Kasumi-1 (cell line): Measurements from ENCODE around the gene ZBTB42.

Experiments used
- DNase-seq, 2 experiments: peaks; one replicate each; lab custom pipeline; 2025; lab: John Stamatoyannopoulos, UW

ZBTB42 gene

DNA sequence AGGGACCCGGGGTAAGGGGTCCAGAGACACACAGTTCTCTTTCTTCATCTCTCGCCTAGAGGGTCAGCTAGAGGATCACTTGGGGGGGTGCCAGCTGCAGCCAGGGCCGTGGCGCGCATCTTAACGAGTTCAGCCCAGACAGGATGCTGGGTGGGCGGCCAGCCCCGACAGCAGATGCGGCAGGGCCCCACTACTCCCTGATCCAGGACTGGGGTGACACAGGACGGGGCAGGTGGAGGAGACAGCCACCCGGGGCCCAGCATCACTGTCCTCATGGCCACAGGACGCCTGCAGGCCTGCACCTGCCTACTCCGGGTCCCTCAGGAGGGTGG is 18.1 kb upstream of the ZBTB42 start:
- DNase-seq = no peak

DNA sequence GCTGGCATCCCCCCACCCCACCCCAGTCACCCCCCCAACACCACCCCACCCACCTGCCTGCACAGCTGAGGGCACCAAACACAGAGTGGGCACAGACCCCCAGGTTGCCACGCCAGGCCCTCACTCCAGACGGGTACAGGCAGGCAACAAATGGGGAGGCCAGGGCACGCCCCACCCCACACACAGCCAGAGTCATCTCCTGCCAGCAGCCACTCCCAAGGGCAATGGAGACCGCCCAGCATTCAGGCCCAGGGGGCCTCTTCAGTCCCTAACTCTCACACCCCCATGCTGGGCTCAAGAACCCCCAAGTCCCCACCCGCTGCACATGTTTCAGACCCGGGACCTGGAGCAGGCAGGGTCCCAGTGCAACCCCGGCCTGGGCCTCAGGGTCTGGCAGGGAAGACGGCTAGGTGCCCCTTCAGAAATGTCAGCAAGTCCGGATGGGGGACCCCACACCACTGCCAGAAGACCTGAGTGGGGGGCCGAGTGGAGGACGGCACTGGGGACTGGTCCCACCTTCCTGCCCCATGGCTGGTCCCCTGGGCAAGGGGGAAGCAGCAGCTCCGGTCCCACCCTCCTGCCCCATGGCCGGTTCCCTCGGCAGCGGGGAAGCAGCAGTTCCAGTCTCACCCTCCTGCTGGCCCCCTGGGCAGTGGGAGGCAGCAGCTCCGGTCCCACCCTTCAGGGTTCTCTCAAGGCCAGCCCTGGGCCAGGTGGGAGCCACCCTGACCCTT is 17.2 kb upstream of the ZBTB42 start:
- no peak for DNase-seq

DNA sequence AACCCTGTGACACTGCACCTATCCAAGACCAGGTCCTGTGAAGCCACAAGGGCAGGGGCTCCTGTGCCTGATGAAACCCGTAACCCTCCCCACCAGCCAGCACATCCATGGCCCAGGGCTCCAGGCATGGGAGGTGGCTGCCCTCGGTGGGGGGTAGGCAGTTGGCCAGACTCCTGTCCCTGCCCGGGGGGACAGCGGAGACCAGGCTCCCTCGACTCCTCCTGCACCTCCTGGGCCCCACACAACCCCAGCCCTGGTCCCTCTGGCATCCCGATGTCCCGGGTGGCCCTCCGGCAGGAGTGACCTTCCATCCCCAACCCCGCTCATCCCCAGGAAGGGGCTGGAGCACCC is 16.7 kb upstream of the ZBTB42 start:
- DNase-seq = no peak

DNA sequence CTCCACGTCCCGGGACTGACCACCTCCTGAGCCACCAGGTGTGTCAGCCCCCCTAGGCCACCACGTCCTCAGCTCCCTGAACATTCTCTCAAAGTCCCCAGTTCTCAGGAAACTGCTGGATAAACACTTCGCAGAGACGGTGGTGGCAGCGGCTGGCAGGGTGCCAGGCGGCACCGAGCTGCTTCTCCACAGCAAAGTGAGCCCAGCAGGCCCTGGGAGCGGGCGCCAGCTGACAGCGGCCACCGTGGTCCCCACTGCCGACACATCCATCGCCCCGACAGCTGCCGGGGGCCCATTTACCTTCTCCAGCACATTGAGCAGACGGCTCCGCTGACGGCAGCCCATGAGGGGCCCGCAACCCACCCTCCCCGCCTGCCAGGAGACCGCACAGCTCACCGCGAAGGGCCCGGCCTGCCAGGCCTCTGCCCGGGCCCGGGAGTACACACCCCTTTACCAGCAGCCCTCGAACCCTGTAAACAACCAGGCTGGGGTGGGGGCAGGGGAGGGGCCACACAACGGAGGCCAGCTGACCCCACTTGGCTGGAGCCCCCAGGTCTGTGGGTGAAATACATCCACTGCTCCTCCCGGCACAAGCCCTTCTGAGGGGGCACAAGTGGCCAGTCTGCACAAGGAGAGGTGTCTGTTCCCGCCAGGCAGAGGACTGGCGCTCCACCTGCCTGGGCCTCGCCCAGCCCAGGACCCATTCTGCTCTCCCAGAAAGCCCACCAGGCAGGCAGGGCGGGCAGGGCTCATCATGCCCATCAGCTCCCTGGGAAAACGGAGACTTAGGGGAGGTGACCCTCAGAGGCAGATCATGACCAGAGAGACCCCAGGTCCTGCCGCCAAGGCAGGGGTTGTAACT is 15.8 kb upstream of the ZBTB42 start:
- DNase-seq = no peak

DNA sequence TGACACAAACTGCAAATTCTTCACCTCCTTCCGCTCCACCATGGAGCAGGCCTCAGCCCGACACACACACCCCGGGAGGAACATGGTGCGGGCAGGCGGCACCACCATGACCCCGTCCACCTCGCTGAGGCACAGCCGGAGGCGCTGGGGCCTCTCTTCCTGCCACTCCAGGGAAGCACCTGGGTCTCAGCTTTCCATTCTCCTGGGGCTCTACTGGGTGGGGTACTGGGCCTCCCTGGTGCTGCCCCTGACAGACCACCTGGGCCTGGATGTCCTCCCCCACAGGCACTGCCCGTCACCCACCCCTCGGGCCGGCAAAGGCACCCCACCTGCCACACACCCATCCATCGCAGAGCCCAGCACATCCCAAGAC is 15.2 kb upstream of the ZBTB42 start:
- DNase-seq = no peak

DNA sequence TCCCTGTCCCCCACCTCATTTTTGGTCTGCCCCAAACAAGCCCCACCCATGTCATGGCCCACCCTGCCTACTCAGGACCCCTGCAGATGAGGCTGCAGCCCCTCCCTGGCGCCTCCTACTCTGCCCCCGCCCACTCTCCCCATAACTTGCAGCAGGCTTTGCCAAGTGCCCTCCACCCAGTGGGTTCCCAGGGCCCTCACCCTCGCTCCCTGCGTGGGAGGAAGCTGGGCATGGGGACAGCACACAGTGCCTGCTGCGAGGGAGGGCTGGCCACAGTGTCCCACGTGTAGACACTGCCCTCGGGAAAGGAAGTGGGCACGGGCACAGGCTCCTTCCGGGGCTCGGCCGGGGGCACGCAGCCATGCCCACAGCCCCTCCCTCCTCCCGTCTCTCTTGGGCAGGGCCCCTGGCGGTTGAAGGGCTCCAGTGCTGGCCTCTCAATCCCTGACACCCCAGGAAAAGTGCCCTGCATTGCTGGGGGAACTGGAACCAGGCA is 14.8 kb upstream of the ZBTB42 start:
- no peak for DNase-seq

DNA sequence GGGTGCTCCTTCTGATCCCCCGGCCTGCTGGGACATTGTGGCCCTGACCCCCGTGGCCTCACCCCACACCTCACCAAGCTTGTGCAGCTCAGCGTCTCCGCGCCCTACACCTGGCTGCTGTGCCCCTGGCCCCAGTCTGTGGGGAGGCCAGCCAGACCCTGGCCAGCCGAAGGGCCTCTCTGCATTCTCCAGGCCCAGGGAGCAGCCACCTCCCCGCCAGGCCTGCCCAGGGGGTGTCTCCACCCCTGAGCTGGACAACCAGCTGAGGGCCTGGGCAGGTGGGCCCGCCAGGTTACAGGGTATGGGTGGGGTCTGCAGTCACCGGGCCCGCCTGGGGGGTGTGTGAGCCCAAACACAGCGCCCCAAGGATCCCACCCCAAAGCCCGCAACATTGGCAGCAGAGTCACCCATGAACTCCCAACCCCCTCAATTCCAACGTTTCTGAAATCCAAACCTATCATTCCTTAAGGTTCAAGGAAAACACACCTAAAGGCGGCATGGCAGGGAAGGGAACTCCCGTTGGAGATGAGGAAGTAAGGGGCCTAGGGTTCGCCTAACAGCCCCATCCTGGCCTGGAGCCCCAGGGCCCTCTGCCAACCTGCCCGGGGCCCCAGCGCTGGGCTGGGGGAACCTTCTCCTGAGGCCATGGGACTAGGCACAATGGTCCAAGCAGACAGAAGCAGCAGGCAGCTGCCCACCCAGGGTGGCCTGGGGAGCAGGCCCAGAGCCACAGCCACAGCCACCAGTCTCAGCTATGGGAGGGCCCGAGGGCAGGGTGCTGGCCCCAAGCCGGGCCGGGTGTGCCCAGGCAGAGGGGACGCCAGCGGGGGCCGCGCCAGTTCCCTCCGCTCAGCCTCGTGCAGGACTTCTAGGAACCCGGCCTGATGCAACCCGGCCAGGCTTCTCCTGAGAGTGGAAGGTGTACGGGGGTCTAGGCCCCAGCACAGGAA is 13.9 kb upstream of the ZBTB42 start:
- no peak for DNase-seq

DNA sequence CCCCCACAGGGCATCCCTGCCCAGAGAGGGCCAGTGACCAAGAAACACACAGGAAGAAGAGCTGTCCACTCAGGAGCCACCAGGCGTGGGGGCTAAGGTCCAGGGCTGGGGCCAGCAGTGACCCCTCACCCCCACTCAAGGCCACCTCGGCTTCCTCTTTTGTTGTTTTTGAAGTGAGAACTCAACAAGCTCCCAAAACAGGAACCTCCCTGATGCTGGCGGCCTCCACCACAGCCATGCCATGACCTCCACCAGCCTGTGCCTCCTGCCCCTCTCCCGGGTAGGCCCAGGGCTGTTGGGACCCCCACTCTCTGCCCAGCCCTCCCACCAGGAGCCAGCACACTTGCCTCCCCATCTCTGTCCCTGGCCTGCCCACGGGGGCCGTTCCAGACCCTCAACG is 13.2 kb upstream of the ZBTB42 start:
- DNase-seq = peak; percentile 11 to 44

DNA sequence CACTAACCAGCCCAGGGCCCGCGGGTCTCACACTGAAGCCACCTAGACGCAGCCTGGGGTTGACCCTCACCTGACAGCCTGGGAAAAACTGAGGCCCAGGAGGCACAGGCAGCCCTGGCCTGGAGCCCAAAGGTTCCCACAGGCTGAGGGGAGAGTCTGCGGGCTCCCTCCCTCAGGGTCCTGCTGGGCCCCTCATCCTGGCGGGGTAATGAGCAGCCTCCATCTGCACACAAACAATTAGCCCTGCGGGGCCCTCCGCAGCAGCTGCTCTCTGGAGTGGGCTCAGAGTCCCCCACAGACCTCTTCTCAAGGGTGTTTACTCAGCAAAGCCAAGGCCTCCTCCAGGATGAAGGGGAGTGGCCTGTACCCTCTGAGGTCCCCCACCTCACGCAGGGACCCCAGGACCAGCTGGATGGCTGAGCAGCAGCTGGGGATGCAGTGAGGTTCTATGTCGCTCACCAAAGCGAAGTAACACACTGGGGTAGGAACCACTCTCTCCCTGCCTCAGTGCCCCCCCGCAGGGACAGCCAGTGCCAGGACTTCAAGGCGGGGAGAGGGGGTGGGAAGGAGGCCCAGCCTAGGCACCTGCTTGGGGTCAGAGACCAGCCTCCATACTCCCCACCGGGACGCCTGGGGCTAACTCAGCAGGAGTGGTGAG is 12.6 kb upstream of the ZBTB42 start:
- no peak for DNase-seq

DNA sequence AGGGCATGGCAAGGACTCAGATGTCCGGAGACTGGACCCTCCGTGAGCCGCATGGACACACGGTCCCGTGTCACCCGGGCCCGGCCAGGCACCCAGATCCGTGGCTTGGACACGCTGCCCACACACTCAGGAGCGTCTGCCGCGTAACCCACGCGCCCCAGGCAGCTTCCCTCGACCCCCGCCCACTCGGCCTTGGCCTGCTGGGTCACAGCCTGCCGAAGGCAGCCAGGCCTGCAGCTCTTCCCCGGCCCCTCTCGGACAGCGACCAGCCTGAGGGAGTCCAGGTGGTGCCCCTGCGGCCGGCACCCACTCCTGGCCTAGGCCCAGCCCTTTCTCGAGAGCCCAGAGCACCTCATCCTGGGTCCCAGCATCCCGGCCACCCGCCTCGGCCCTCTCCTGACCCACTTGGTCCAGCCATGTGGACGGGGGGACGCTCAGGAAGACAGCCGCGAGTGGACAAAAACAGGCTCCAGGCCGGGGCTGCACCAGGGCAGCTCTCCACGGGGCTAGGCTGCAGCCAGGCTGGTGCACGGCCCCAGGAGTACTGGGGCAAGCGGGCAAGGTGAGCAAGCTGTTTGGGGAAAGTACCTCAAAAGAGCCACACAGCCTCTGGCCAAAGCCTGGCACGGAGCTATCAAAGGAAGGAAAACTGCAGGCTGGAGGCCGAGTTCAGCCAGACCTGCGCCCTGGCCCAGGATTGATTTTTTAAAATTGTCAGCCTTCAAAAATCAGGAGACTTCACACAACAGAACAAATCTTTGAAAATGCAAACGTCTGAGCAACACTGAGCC is 11.8 kb upstream of the ZBTB42 start:
- DNase-seq = no peak

DNA sequence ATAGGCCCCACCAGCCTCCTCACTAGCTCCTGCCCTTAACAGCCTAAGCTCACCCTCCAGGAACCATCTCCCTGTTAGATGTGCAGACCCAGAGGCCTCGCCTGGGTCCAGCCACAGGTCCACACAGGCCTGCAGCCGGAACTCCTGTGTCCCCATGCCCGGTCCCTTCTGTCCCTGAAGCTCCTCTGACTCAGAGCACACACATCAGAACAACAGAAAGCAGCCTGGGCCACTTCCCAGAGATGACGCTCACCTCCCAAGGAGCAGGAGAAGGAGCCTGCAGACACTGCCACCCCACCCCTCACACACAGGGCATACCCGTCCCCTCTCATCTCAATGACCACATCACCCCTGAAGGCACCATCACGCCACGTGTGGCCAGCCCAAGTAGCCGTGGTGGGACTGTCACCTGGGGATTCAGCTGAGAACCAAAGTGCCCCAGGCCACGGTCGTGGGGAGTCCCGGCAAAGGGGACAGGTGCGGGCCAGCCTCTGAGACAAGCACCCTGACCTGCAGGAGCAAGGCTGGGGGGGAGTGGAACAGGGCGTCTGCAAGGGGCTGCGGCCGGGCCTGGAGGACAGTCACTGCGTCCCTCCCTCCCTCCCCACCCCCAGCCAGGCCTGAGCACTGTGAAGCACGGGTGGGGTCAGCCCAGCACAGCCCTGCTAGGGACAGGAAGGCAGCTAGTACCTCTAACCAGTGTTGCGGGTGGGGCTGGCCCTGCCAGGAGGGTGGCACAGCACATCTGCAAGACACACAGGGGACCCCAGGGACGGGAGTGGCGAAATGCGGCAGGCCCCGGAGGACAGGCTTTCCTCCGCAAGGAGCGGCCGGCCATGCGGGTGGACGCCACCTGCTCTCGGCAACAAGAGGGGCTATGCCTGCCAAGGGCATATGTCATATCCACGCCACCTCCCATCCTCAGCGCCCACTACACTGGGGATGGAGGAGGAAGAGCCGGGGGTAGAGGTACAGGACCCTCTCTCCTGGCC is 10.9 kb upstream of the ZBTB42 start:
- DNase-seq = no peak

DNA sequence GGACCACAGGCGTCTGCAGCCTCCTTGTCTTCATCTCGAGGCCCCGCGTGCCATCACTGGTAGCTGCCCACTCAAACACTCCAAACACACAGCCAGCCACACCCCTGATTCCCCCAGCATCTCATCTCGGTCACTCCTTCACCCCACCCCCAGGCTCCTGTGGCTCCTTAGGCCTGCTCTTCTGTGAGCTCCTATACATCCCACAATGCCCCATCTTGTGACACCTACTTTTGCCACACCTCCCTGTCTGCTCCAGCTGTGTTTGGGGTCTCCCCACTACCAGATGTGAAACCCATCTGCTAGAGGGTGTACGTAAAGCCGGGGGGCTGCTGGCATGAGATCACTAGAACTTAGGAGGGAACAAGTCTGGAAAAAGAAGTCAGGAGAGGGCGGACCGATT is 9.5 kb upstream of the ZBTB42 start:
- DNase-seq = no peak

DNA sequence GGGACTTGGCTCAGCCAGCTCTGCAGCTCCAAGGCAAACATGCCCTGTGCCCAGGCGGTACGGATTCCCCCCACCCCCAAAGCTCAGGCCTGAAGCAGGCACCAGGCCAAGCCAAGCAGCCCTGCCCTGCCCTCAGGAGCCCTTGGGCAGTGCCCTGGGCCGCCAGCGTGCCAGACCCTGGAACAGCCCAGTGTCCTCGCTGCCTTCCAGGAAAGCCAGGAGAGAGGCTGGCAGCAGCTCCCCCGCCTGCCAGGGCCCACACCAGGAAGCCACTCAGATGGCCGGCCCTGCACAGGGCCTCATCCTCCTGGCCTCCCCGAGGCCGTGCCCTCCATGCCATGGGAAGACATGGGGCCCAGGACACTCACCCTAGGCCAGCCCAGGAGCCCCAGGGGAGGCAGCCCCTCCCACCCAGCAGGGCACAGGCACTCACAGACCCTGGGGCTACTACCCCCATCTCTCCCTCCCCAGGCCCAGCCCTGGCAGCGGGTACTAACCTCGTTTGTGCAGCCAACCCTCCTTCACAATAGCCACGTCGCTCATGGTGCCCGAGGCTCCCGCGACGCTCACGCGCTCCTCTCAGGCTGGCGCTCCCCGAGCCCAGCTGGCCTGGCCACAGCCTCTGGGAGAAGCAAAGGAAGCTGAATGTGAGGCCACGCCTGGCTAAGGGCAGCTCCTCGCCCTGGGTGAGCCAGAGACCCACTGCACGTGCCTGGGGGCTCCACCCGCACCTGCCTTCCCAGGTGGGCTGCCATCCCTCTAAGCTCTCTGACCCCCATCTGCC is 8.6 kb upstream of the ZBTB42 start:
- DNase-seq = no peak

DNA sequence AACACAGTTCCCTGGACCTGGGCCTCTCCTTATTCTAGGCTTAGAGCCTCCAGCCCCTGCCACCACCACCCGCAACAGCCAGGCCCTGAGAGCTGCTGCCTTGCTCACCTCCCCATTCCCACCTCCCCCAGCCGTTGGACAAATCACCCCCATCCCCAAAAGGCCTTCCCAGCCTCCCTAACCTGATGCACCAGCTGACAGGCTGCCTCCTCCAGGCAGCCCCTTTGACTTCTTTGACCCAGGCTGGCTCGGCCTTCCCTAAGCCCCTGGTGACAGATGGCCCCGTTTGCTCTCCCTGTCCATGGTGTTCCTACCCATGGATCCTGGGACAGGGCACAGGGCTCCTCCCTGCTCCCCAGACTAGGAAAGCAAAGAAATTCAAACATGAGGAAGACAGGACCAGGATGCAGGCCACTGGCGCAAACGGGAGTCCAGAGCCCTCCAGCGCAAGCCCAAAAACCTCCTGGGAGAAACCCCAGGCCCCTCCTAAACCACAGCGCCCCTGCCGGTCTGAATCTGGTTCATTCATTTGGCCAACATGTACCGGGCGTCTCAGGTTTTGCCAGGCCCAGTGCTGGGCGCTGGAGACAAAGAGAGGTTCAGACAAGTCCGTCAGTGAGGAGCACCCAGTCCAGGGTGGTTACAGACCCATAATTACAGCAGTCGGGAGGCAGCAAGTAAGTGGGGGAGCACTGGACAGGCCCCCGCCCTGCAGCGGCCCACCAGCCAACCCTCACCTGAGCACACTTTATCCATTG is 7.8 kb upstream of the ZBTB42 start:
- DNase-seq = no peak

DNA sequence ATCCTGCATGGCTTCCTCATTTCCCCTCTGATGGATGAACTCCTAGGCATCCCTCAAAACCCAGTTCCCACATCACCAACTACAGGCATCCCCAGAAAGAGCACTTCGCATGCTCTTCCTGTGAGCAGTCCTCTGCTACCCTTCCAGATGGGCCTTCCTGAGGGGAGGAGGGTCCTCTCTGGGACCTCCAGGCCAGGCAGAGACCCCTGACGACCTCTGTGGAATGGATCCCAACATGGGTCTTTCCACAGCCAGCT is 7.3 kb upstream of the ZBTB42 start:
- DNase-seq = no peak

DNA sequence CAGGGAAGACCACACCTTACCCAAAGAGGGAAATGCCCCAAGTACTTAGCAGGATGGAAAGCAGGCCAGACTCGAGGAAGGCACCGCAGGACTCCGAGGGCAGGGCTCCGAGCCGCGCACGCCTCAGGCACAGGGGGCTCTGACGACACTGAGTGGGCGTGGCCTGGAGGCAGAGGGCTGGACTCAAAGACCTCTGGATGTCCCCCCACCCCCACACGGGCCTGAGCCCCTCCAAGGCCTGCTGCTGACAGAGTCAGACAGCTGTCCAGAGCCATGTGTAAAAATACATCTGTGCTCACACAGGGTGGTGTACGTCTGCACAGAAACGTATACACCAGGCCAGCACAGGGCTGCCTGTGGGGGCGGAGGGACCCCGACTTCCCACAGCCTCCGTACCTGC is 6.8 kb upstream of the ZBTB42 start:
- no peak for DNase-seq

DNA sequence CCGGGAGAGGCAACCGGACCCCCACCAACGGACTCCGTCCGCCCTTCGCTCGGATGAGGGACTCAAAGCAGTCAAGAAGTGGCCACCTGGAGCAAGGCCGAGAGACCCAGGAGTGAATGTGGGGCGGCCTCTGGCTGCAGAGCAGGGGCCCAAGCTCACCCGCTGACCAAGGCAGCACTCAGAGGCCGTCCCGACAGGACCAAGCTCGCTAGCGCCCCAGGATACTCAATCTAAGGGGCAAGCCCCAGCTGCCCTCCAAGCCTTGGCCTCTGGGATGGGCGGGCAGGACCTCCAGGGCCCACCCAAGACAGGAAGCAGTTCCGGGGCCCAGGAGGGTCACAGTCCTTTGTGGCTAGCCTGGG is 6.3 kb upstream of the ZBTB42 start:
- no peak for DNase-seq

DNA sequence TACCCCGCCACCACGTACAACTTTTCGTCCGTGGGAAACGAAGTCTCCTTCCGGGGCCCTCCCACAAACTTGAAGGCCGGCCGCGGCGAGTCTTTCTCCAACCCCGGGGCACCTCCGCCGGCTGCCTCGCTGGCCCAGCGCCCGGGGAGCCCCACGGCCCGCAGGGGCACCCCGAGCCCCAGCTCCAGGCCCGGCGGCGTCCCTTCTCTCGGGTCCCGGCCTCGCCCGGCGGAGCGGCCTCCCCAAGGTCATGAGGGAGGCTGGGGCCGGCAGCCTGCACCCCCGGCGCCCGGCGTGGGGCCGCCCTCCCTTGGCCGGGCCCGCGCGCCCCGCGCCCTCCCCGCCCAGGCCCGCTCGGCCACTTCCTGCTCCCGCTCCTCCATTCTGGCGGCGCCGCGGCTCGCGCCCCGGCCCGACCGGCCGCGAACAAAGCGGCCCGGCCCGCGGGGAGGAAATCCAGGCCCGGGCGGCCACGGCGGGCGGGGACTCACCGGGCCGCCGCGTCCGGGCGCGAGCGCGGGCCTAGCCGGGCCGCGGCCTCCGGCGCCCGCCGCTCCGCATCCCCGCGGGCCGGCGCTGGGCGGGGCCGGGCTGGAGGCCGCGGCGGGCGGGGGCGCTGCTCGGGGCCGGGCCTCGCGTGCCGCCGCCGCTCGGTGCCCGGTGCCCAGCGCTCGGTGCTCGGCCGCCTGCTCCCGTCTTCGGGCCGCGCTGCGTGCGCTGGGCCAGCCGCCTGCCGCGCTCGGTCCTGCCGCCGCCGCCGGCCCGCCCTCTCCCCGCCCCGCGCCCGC is 5.7 kb upstream of the ZBTB42 start, which contains the start of gene AKT1:
Gene AKT1 (minus strand): TSS at position 756 of the 788 bp plus-strand sequence. CDS start 3,105 bp downstream, outside the sequence.
- DNase-seq = no peak
